Measurements from ENCODE around the gene LHFPL6.

GRCh38 chr13:39474600-39474999 lies 128.4 kb downstream of the LHFPL6 start:
- no peak for TF ChIP-seq CTCF (IDR thresholded peaks at IDR 0.05)
- TF ChIP-seq POLR2A (IDR thresholded peaks at IDR 0.05), result no peak
